NT2/D1 (cell line): ENCODE results near the gene GJB6.

Experiments used
- SUZ12 ChIP-seq: IDR thresholded peaks from 2 replicates; pipeline ENCODE4 v1.6.1; 2011; ENCODE audit not compliant: insufficient read length, insufficient read depth; ENCODE audit errors: extremely low read depth
- YY1 ChIP-seq: IDR thresholded peaks from 2 replicates; pipeline ENCODE4 v1.6.1; 2011; ENCODE audit not compliant: insufficient read length, insufficient read depth

- TF ChIP-seq YY1 (no peak), SUZ12 (no peak)
Measured at GRCh38 chr13:20193162-20193906, 38.8 kb downstream of the GJB6 start.
